ENCODE measurements around the gene CLDND1. TPM values are rescaled to one million over a fixed set of nuclear protein-coding genes. Genes with fewer than 3 reads are reported as not detected.

The CLDND1 gene
- total and polyA plus RNA-seq, 4 donors = 21.8 to 55.5 (median 37.1) TPM

DNA sequence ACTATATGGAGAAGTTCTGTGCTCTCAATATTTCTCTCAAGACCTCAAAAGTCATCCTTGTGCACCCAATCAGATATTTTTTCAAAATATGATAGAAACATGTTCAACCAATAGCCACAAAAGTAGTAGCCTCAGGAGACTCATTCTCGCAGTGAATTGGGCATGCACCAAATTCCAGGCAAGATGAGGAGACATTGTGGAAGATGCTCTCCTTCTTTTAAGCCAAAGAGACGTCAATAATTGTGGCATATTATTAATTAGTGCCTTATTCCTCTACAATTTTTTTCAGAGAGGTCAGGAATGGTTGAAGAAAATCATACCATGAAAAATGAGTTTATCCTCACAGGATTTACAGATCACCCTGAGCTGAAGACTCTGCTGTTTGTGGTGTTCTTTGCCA is 25.3 kb downstream of the CLDND1 start, which contains the start of gene OR5K2:
Gene OR5K2, plus strand, starts transcription at position 301 of the 400 bp plus-strand sequence. Its CDS starts 0 bp downstream, at position 301.
- 72% methylated on average over 2 of the region's 2 CpGs for whole genome bisulfite sequencing
- no peak for TF ChIP-seq NR2F2 (IDR thresholded peaks at IDR 0.05)
- TF ChIP-seq RAD21 (IDR thresholded peaks at IDR 0.05) = no peak
- TF ChIP-seq EGR1 (IDR thresholded peaks at IDR 0.05; ENCODE audit: low read depth in 2 of 2) = no peak
- Histone ChIP-seq H3K9ac (ENCODE audit: low read depth in 1 of 2, low read length in 2 of 2) (no peak within 1 kb of the TSS), H3K27me3 (ENCODE audit: control insufficient read depth in 4 of 4, insufficient read depth in 4 of 4, low read length in 3 of 4) (no peaks in the 10 kb centered on the region), H3K9me3 (ENCODE audit: control insufficient read depth in 4 of 4, low read length in 3 of 4) (no peaks in the 10 kb centered on the region), H3K27ac (ENCODE audit: low read depth in 1 of 2, low read length in 2 of 2) (no peak within 1 kb of the TSS), H3K36me3 (ENCODE audit: control insufficient read depth in 4 of 4, insufficient read depth in 3 of 4, low read depth in 1 of 4, low read length in 3 of 4) (no peaks in the 10 kb centered on the region), H3K4me3 (ENCODE audit: low read depth in 1 of 3, low read length in 3 of 3) (no peak within 1 kb of the TSS), H3K4me1 (ENCODE audit: control insufficient read depth in 4 of 4, insufficient read depth in 4 of 4, low read length in 3 of 4) (no peaks in the 10 kb centered on the region)
- no peak for DNase-seq (ENCODE audit: low spot score)

DNA sequence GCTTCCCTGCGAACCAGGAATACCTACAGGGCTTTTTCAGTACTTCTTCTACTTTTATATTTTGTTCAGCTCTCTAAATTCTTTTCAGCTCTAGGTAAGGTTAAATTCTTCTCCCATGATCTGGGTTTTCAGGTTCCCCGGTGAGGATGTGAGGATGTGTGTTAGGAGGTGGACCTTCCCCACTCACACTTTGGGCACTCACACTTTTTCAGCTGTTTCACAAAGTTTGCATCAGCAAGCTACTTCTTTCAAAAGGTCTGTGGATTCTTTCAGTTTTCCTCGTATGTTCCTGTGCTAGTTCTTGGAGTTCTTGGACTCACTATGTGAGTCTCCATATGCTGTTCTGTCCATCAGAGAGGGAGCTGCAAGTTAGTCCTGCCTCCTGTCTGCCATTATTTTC is 39.1 kb downstream of the CLDND1 start:
- 78% methylated on average over 3 of the region's 3 CpGs for WGBS
- no peak overlapping the region for H3K9ac ChIP-seq (ENCODE audit: low read depth in 1 of 2, low read length in 2 of 2)
- peaks cover 0 to 4% (median 3%) of the 10 kb centered on the region in 4 donors for H3K9me3 ChIP-seq (ENCODE audit: control insufficient read depth in 4 of 4, low read length in 3 of 4)
- peaks cover 0 to 6% (median 0%) of the 10 kb centered on the region in 4 donors for H3K27me3 ChIP-seq (ENCODE audit: control insufficient read depth in 4 of 4, insufficient read depth in 4 of 4, low read length in 3 of 4)
- no peak for DNase-seq (ENCODE audit: low spot score)
- TF ChIP-seq TAF1 (conservative IDR thresholded peaks at IDR 0.05) = no peak
- TF ChIP-seq YY1 (IDR thresholded peaks at IDR 0.05) = no peak
- no peak for TF ChIP-seq SP1 (IDR thresholded peaks at IDR 0.05)
- TF ChIP-seq RXRA (IDR thresholded peaks at IDR 0.05) = no peak
- TF ChIP-seq NR2F2 (IDR thresholded peaks at IDR 0.05) = no peak
- no peak for TF ChIP-seq EGR1 (IDR thresholded peaks at IDR 0.05; ENCODE audit: low read depth in 2 of 2)
- TF ChIP-seq JUND (IDR thresholded peaks at IDR 0.05) = no peak
- TF ChIP-seq, protein P1, sequence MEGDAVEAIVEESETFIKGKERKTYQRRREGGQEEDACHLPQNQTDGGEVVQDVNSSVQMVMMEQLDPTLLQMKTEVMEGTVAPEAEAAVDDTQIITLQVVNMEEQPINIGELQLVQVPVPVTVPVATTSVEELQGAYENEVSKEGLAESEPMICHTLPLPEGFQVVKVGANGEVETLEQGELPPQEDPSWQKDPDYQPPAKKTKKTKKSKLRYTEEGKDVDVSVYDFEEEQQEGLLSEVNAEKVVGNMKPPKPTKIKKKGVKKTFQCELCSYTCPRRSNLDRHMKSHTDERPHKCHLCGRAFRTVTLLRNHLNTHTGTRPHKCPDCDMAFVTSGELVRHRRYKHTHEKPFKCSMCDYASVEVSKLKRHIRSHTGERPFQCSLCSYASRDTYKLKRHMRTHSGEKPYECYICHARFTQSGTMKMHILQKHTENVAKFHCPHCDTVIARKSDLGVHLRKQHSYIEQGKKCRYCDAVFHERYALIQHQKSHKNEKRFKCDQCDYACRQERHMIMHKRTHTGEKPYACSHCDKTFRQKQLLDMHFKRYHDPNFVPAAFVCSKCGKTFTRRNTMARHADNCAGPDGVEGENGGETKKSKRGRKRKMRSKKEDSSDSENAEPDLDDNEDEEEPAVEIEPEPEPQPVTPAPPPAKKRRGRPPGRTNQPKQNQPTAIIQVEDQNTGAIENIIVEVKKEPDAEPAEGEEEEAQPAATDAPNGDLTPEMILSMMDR (IDR thresholded peaks at IDR 0.05; ENCODE audit: low read depth, low read length, missing input control) = no peak
- TF ChIP-seq GABPA (IDR thresholded peaks at IDR 0.05 in 1 of 2, conservative IDR thresholded peaks at IDR 0.05 in 1 of 2) = no peak
- TF ChIP-seq, protein P2, sequence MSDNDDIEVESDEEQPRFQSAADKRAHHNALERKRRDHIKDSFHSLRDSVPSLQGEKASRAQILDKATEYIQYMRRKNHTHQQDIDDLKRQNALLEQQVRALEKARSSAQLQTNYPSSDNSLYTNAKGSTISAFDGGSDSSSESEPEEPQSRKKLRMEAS (IDR thresholded peaks at IDR 0.05) = no peak
- TF ChIP-seq FOXA1 (IDR thresholded peaks at IDR 0.05) = no peak
- no peak for TF ChIP-seq RAD21 (IDR thresholded peaks at IDR 0.05)
- no peak for TF ChIP-seq FOXA2 (IDR thresholded peaks at IDR 0.05)
- TF ChIP-seq HNF4A (conservative IDR thresholded peaks at IDR 0.05) = no peak
- TF ChIP-seq, protein P3, sequence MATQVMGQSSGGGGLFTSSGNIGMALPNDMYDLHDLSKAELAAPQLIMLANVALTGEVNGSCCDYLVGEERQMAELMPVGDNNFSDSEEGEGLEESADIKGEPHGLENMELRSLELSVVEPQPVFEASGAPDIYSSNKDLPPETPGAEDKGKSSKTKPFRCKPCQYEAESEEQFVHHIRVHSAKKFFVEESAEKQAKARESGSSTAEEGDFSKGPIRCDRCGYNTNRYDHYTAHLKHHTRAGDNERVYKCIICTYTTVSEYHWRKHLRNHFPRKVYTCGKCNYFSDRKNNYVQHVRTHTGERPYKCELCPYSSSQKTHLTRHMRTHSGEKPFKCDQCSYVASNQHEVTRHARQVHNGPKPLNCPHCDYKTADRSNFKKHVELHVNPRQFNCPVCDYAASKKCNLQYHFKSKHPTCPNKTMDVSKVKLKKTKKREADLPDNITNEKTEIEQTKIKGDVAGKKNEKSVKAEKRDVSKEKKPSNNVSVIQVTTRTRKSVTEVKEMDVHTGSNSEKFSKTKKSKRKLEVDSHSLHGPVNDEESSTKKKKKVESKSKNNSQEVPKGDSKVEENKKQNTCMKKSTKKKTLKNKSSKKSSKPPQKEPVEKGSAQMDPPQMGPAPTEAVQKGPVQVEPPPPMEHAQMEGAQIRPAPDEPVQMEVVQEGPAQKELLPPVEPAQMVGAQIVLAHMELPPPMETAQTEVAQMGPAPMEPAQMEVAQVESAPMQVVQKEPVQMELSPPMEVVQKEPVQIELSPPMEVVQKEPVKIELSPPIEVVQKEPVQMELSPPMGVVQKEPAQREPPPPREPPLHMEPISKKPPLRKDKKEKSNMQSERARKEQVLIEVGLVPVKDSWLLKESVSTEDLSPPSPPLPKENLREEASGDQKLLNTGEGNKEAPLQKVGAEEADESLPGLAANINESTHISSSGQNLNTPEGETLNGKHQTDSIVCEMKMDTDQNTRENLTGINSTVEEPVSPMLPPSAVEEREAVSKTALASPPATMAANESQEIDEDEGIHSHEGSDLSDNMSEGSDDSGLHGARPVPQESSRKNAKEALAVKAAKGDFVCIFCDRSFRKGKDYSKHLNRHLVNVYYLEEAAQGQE (IDR thresholded peaks at IDR 0.05) = no peak
- TF ChIP-seq, protein P4, sequence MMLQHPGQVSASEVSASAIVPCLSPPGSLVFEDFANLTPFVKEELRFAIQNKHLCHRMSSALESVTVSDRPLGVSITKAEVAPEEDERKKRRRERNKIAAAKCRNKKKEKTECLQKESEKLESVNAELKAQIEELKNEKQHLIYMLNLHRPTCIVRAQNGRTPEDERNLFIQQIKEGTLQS (IDR thresholded peaks at IDR 0.05) = no peak
- TF ChIP-seq, protein P5, sequence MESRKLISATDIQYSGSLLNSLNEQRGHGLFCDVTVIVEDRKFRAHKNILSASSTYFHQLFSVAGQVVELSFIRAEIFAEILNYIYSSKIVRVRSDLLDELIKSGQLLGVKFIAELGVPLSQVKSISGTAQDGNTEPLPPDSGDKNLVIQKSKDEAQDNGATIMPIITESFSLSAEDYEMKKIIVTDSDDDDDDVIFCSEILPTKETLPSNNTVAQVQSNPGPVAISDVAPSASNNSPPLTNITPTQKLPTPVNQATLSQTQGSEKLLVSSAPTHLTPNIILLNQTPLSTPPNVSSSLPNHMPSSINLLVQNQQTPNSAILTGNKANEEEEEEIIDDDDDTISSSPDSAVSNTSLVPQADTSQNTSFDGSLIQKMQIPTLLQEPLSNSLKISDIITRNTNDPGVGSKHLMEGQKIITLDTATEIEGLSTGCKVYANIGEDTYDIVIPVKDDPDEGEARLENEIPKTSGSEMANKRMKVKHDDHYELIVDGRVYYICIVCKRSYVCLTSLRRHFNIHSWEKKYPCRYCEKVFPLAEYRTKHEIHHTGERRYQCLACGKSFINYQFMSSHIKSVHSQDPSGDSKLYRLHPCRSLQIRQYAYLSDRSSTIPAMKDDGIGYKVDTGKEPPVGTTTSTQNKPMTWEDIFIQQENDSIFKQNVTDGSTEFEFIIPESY (IDR thresholded peaks at IDR 0.05) = no peak
- no peak for TF ChIP-seq HNF4G (IDR thresholded peaks at IDR 0.05)
- no peak overlapping the region for H3K4me3 ChIP-seq (ENCODE audit: low read depth in 1 of 3, low read length in 3 of 3)
- no peaks in the 10 kb centered on the region for H3K4me1 ChIP-seq (ENCODE audit: control insufficient read depth in 4 of 4, insufficient read depth in 4 of 4, low read length in 3 of 4)
- H3K27ac ChIP-seq (ENCODE audit: low read depth in 1 of 2, low read length in 2 of 2) = no peak overlapping the region
- no peaks in the 10 kb centered on the region for H3K36me3 ChIP-seq (ENCODE audit: control insufficient read depth in 4 of 4, insufficient read depth in 3 of 4, low read depth in 1 of 4, low read length in 3 of 4)

Data from liver (tissue), 9 donors.